Peyer's patch (tissue), 4 donors: ENCODE measurements around the gene ZNF74.

Source experiments
- CTCF ChIP-seq, 6 experiments: fragments of 450-650 bp in 4 of 6; fragments of 200-600 bp in 2 of 6; sonication (generic) in 1 of 6; IDR thresholded peaks; one replicate each; pipeline ENCODE4 v1.5.1; 2017 to 2019; ENCODE audit warnings: antibody characterized with exemption in 6 of 6, mild to moderate bottlenecking in 3 of 6, moderate library complexity in 1 of 6
- POLR2A ChIP-seq, 2 donors: fragments of 450-650 bp; IDR thresholded peaks; one replicate each; pipeline ENCODE4 v1.5.1; 2017; ENCODE audit warnings: antibody characterized with exemption in 2 of 2, mild to moderate bottlenecking in 2 of 2, moderate library complexity in 2 of 2

GRCh38 chr22:20403779-20404140 lies 9.8 kb downstream of the ZNF74 start:
- no peak for TF ChIP-seq CTCF (IDR thresholded peaks at IDR 0.05)
- no peak for TF ChIP-seq POLR2A (IDR thresholded peaks at IDR 0.05)
